Right atrium auricular region (tissue), 2 donors: ENCODE data around the gene PCIF1. TPM values are rescaled to one million over a fixed set of nuclear protein-coding genes. Genes with fewer than 3 reads are reported as not detected.

Experiments
- DNase-seq: peaks from one replicate; pipeline ENCODE4 v3.0.0-alpha.2; 2019; ENCODE audit warnings: low spot score
- H3K27ac ChIP-seq, 2 donors: fragments of 200-600 bp; sonication (generic); 1 replicate in 1 of 2; 2 replicates in 1 of 2; pipeline ENCODE4 v1.5.1; 2016 to 2019
- H3K27me3 ChIP-seq, 2 donors: fragments of 200-600 bp; sonication (generic); one replicate each; pipeline versions ENCODE4 v1.5.1 to v1.6.0; 2017 to 2019
- H3K36me3 ChIP-seq: fragments of 200-600 bp; sonication (generic); one replicate; pipeline ENCODE4 v1.5.1; 2016
- H3K4me1 ChIP-seq, 2 donors: fragments of 200-600 bp; sonication (generic); one replicate each; pipeline versions ENCODE4 v1.5.1 to v1.6.0; 2017 to 2019
- H3K4me3 ChIP-seq, 2 donors: fragments of 200-600 bp; sonication (generic); 1 replicate in 1 of 2; 2 replicates in 1 of 2; pipeline ENCODE4 v1.5.1; 2017 to 2019; ENCODE audit warnings: mild to moderate bottlenecking in 1 of 2, moderate library complexity in 1 of 2
- H3K9me3 ChIP-seq, 2 donors: fragments of 200-600 bp; sonication (generic); one replicate each; pipeline ENCODE4 v1.5.1; 2019
- CTCF ChIP-seq, 2 donors: fragments of 200-600 bp; sonication (generic); IDR thresholded peaks; one replicate each; pipeline ENCODE4 v1.5.1; 2019; ENCODE audit warnings: antibody characterized with exemption in 2 of 2
- total RNA-seq, 2 donors: library from RNA; depleted of rRNA; stranded (reverse); fragments of >200 nt; gene quantifications; one replicate each; pipeline ENCODE4 v1.1.0, GENCODE V29; 2016

The PCIF1 gene
- total RNA-seq, 2 donors from 2014 or later, result 21.1 to 39.8 TPM

DNA sequence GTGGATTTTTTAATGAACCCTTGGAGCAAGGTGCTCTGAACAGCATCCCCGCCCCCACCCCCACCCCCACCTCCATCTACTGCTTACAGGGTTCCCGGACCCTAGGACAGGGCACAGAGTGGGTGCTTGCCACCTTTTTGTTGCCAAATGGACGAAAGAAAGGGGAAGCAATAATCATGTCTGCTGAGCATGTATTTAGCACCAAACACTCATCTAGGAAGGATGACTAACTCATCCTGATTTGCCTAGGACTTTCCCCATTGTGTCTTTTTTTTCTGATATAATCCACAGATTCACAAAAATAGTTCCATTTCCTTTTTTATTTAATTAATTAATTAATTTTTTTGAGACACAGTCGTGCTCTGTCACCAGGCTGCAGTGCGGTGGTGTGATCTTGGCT lies 21.4 kb upstream of the PCIF1 start:
- Histone ChIP-seq H3K27ac (peak overlapping the region; percentile 25 to 82), H3K4me3 (no peak overlapping the region), H3K4me1 (peaks cover 0 to 33% of the 10 kb centered on the region in 2 donors), H3K36me3 (no peaks in the 10 kb centered on the region), H3K27me3 (no peaks in the 10 kb centered on the region), H3K9me3 (no peaks in the 10 kb centered on the region)
- TF ChIP-seq CTCF (IDR thresholded peaks at IDR 0.05), result no peak
- DNase-seq, result no peak

DNA sequence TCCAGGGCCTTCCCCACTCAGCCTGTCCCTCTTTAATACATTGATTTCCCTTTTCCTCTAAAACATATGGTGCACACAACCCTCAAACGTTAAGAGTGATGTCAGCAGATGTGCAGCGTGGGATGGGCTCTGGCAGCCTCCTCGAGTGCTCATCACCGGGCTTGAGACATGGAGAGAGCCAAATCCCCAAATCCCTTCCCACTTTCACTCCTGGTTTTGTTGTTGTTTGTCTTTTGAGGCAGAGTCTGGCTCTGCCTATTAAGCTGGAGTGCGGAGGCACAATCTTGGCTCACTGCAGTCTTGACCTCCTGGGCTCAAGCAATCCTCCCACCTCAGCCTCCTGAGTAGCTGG lies 16.7 kb upstream of the PCIF1 start:
- H3K4me1 ChIP-seq, result peaks cover 0 to 49% of the 10 kb centered on the region in 2 donors
- no peak for TF ChIP-seq CTCF (IDR thresholded peaks at IDR 0.05)
- H3K27me3 ChIP-seq, result no peaks in the 10 kb centered on the region
- no peaks in the 10 kb centered on the region for H3K9me3 ChIP-seq
- no peak overlapping the region for H3K4me3 ChIP-seq
- no peak for DNase-seq
- no peaks in the 10 kb centered on the region for H3K36me3 ChIP-seq
- peak overlapping the region; percentile 73 for H3K27ac ChIP-seq

GRCh38 chr20:45918182-45918737 lies 16.2 kb upstream of the PCIF1 start:
- H3K36me3 ChIP-seq, result no peaks in the 10 kb centered on the region
- H3K4me1 ChIP-seq, result peaks cover 0 to 46% of the 10 kb centered on the region in 2 donors
- H3K4me3 ChIP-seq, result no peak overlapping the region
- H3K9me3 ChIP-seq, result no peaks in the 10 kb centered on the region
- H3K27me3 ChIP-seq, result no peaks in the 10 kb centered on the region
- TF ChIP-seq CTCF (IDR thresholded peaks at IDR 0.05), result no peak
- peak overlapping the region; percentile 73 for H3K27ac ChIP-seq
- DNase-seq, result no peak

- H3K4me1 ChIP-seq, result peaks cover 0 to 51% of the 10 kb centered on the region in 2 donors
- H3K9me3 ChIP-seq, result no peaks in the 10 kb centered on the region
- TF ChIP-seq CTCF (IDR thresholded peaks at IDR 0.05), result no peak
- no peak overlapping the region for H3K4me3 ChIP-seq
- peak overlapping the region; percentile 73 for H3K27ac ChIP-seq
- no peaks in the 10 kb centered on the region for H3K27me3 ChIP-seq
- no peaks in the 10 kb centered on the region for H3K36me3 ChIP-seq
- DNase-seq, result no peak
Measured at GRCh38 chr20:45918779-45919537, 15.5 kb upstream of the PCIF1 start.

DNA sequence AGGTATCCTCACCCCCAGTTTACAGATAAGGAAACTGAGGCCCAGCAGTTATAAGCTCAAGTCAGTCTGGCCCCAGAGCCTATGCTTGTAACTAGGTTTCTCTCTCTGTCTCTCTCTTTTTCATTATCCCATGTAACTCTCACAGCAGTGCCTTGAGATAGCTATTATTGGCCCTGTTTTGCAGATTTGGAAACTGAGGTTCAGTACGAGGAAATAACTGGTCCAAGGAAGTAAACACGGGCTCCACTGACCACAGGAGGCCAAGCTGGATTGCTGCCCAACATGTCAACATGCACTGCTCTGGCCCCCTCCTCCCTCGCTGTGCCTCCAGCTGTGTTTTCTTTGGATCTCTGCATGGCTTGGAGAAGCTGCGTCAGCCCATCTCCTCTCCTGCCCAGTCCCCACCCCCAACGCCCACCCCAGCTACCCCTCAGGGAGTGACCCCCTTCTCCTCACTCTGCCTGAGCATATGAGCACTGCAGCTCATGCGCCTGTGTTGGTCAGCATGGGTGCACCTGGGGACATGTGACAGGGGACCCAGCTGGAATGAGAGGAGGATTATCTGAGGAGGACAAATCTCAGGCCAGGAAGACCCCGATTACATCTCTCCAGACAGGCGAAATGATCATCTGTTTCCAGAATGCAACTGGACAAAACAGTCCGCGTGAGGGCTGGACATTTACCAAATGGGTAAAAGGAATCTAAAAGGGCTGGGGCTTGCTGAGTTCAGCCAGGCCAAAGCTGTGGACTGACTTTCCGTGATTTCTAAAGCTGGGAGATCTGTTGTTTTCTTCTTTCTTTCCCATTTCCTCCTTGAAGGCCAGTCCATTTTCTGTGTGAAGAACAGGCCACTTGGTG lies 14.7 kb upstream of the PCIF1 start:
- Histone ChIP-seq H3K36me3 (no peaks in the 10 kb centered on the region), H3K4me1 (peaks cover 0 to 59% of the 10 kb centered on the region in 2 donors), H3K4me3 (no peak overlapping the region)

More for the DNA sequence above, 14.7 kb upstream of the PCIF1 start:
- Histone ChIP-seq H3K27me3 (no peaks in the 10 kb centered on the region), H3K27ac (peak overlapping the region; percentile 73), H3K9me3 (no peaks in the 10 kb centered on the region)
- no peak for TF ChIP-seq CTCF (IDR thresholded peaks at IDR 0.05)
- peak; percentile 85 for DNase-seq
